NOMO-1 treated with DMSO at 0.1 percent for 48 hours (cell line): Measurements from ENCODE around the gene TRIM24.
"Not testable (repeated sequence)": the region's sequence is repeated elsewhere in the genome, so short reads cannot be mapped to it uniquely, and the experiment has no call there.

Experiments used
- DNase-seq: peaks from one replicate; lab custom pipeline; 2025; ENCODE audit not compliant: unreplicated experiment; lab: John Stamatoyannopoulos, UW

The TRIM24 gene

GRCh38 chr7:138493535-138493934 is 33.5 kb downstream of the TRIM24 start:
- DNase-seq, result no peak

GRCh38 chr7:138495485-138495884 is 35.4 kb downstream of the TRIM24 start:
- DNase-seq, result no peak

- DNase-seq, result no peak
These were observed 39.3 kb downstream of the TRIM24 start for GRCh38 chr7:138499340-138499739.

GRCh38 chr7:138500303-138500702 is 40.2 kb downstream of the TRIM24 start:
- DNase-seq, result not testable (repeated sequence)

- no peak for DNase-seq
These were observed 40.8 kb downstream of the TRIM24 start for GRCh38 chr7:138500892-138501291.

GRCh38 chr7:138502023-138502767 is 42.1 kb downstream of the TRIM24 start:
- DNase-seq, result no peak

- no peak for DNase-seq
These were observed 45.4 kb downstream of the TRIM24 start for GRCh38 chr7:138505361-138505873.

GRCh38 chr7:138506764-138507163 is 46.7 kb downstream of the TRIM24 start:
- DNase-seq, result no peak

- DNase-seq, result no peak
These were observed 49.9 kb downstream of the TRIM24 start for GRCh38 chr7:138510003-138510402.

GRCh38 chr7:138512092-138512858 is 52.2 kb downstream of the TRIM24 start:
- DNase-seq, result no peak

- DNase-seq, result no peak
These were observed 52.8 kb downstream of the TRIM24 start for GRCh38 chr7:138512885-138513284.

GRCh38 chr7:138513344-138513871 is 53.3 kb downstream of the TRIM24 start:
- DNase-seq, result no peak

GRCh38 chr7:138514044-138514443 is 54.0 kb downstream of the TRIM24 start:
- DNase-seq, result no peak

GRCh38 chr7:138515001-138515528 is 55.0 kb downstream of the TRIM24 start:
- peak; percentile 53 for DNase-seq

- DNase-seq, result no peak
These were observed 59.2 kb downstream of the TRIM24 start for GRCh38 chr7:138519061-138519798.

GRCh38 chr7:138520742-138521141 is 60.7 kb downstream of the TRIM24 start:
- no peak for DNase-seq

GRCh38 chr7:138521837-138522461 is 61.9 kb downstream of the TRIM24 start:
- DNase-seq, result no peak

- DNase-seq, result no peak
These were observed 64.2 kb downstream of the TRIM24 start for GRCh38 chr7:138524259-138524658.

- no peak for DNase-seq
These were observed 65.7 kb downstream of the TRIM24 start for GRCh38 chr7:138525757-138526156.

GRCh38 chr7:138527746-138528223 is 67.7 kb downstream of the TRIM24 start:
- DNase-seq, result no peak
